Ectodermal cell (in vitro differentiated cells): ENCODE data around the gene CEP112.

ENCODE experiments used
- H3K27ac ChIP-seq: 2 replicates; pipeline ENCODE4 v1.7.0; 2013; ENCODE audit warnings: mild to moderate bottlenecking, low read depth, low read length; ENCODE audit not compliant: insufficient read depth, poor library complexity, severe bottlenecking
- H3K27me3 ChIP-seq: 2 replicates; pipeline ENCODE4 v1.7.0; 2013; ENCODE audit warnings: mild to moderate bottlenecking, low read length; ENCODE audit not compliant: insufficient read depth, control insufficient read depth, poor library complexity, severe bottlenecking
- H3K36me3 ChIP-seq: one replicate; pipeline ENCODE4 v1.7.0; 2013; ENCODE audit warnings: low read length; ENCODE audit not compliant: control insufficient read depth, insufficient read depth
- H3K4me1 ChIP-seq: one replicate; pipeline ENCODE4 v1.7.0; 2013; ENCODE audit warnings: low read length; ENCODE audit not compliant: control insufficient read depth, insufficient read depth
- H3K4me3 ChIP-seq: 2 replicates; pipeline ENCODE4 v1.7.0; 2013; ENCODE audit warnings: low read depth, low read length, control low read depth; ENCODE audit not compliant: insufficient read depth
- H3K9me3 ChIP-seq: 2 replicates; pipeline ENCODE4 v1.7.0; 2013; ENCODE audit warnings: mild to moderate bottlenecking, low read length, moderate library complexity; ENCODE audit not compliant: control insufficient read depth
- WGBS, 2 experiments: methylation state at CpG; one replicate each; pipeline ENCODE4 v1.1.7; 2013; ENCODE audit warnings: missing lambda C conversion rate in 2 of 2; 5-methylcytosine and 5-hydroxymethylcytosine counted together

Gene CEP112

GRCh38 chr17:66126231-66126630, 65.7 kb downstream of the CEP112 start:
- H3K27me3 ChIP-seq: no peaks in the 10 kb centered on the region

GRCh38 chr17:66123163-66123562, 68.8 kb downstream of the CEP112 start:
- H3K36me3 ChIP-seq: no peaks in the 10 kb centered on the region
- WGBS, 2 experiments: 88 to 89% methylated on average over 1 of the region's 1 CpG
- no peaks in the 10 kb centered on the region for H3K27me3 ChIP-seq
- no peaks in the 10 kb centered on the region for H3K4me1 ChIP-seq
- no peak overlapping the region for H3K27ac ChIP-seq
- no peaks in the 10 kb centered on the region for H3K9me3 ChIP-seq
- H3K4me3 ChIP-seq: no peak overlapping the region

More at GRCh38 chr17:66126231-66126630, 65.7 kb downstream of the CEP112 start:
- Histone ChIP-seq H3K27ac (no peak overlapping the region), H3K36me3 (no peaks in the 10 kb centered on the region), H3K4me1 (no peaks in the 10 kb centered on the region), H3K9me3 (no peaks in the 10 kb centered on the region), H3K4me3 (no peak overlapping the region)
- WGBS, 2 experiments: 90 to 98% methylated on average over 2 to 3 of the region's 5 CpGs

- H3K27me3 ChIP-seq: no peaks in the 10 kb centered on the region
- no peak overlapping the region for H3K27ac ChIP-seq
- H3K4me3 ChIP-seq: no peak overlapping the region
- no peaks in the 10 kb centered on the region for H3K4me1 ChIP-seq
- no peaks in the 10 kb centered on the region for H3K36me3 ChIP-seq
- 86 to 92% methylated on average over 2 of the region's 2 CpGs for WGBS, 2 experiments
- H3K9me3 ChIP-seq: no peaks in the 10 kb centered on the region
Observed at GRCh38 chr17:66115246-66115645, 76.7 kb downstream of the CEP112 start.

GRCh38 chr17:66114609-66115008, 77.3 kb downstream of the CEP112 start:
- Histone ChIP-seq H3K9me3 (no peaks in the 10 kb centered on the region), H3K27me3 (no peaks in the 10 kb centered on the region), H3K4me3 (no peak overlapping the region), H3K4me1 (no peaks in the 10 kb centered on the region), H3K27ac (no peak overlapping the region), H3K36me3 (no peaks in the 10 kb centered on the region)
- WGBS, 2 experiments: 92 to 96% methylated on average over 2 of the region's 2 CpGs

- no peak overlapping the region for H3K27ac ChIP-seq
- H3K27me3 ChIP-seq: no peaks in the 10 kb centered on the region
- H3K4me3 ChIP-seq: no peak overlapping the region
- H3K36me3 ChIP-seq: peaks cover 3% of the 10 kb centered on the region
- no peaks in the 10 kb centered on the region for H3K4me1 ChIP-seq
- no peaks in the 10 kb centered on the region for H3K9me3 ChIP-seq
Observed at GRCh38 chr17:66107731-66108130, 84.2 kb downstream of the CEP112 start.

- 95% methylated on average over 3 of the region's 3 CpGs for WGBS, 2 experiments
- no peaks in the 10 kb centered on the region for H3K36me3 ChIP-seq
Observed at GRCh38 chr17:66098040-66098439, 93.9 kb downstream of the CEP112 start.

GRCh38 chr17:66094727-66095126, 97.2 kb downstream of the CEP112 start:
- WGBS, 2 experiments: 93 to 98% methylated on average over 3 to 4 of the region's 4 CpGs

More at GRCh38 chr17:66098040-66098439, 93.9 kb downstream of the CEP112 start:
- no peak overlapping the region for H3K27ac ChIP-seq
- no peaks in the 10 kb centered on the region for H3K9me3 ChIP-seq
- no peaks in the 10 kb centered on the region for H3K27me3 ChIP-seq
- no peaks in the 10 kb centered on the region for H3K4me1 ChIP-seq
- H3K4me3 ChIP-seq: no peak overlapping the region

GRCh38 chr17:66091445-66092080, 100.4 kb downstream of the CEP112 start:
- Histone ChIP-seq H3K27ac (no peak overlapping the region), H3K9me3 (no peaks in the 10 kb centered on the region), H3K27me3 (no peaks in the 10 kb centered on the region), H3K4me3 (no peak overlapping the region), H3K4me1 (no peaks in the 10 kb centered on the region), H3K36me3 (no peaks in the 10 kb centered on the region)
- 100% methylated on average over 2 of the region's 3 CpGs for WGBS, 2 experiments

More at GRCh38 chr17:66094727-66095126, 97.2 kb downstream of the CEP112 start:
- Histone ChIP-seq H3K36me3 (no peaks in the 10 kb centered on the region), H3K27ac (no peak overlapping the region), H3K9me3 (no peaks in the 10 kb centered on the region), H3K4me3 (no peak overlapping the region), H3K4me1 (no peaks in the 10 kb centered on the region), H3K27me3 (no peaks in the 10 kb centered on the region)

GRCh38 chr17:66089764-66090163, 102.2 kb downstream of the CEP112 start:
- 100% methylated on average over 1 of the region's 1 CpG; no CpG with 5 or more reads in 1 of the 2 experiments for WGBS, 2 experiments
- no peaks in the 10 kb centered on the region for H3K36me3 ChIP-seq
- H3K4me1 ChIP-seq: no peaks in the 10 kb centered on the region
- H3K27ac ChIP-seq: no peak overlapping the region
- no peaks in the 10 kb centered on the region for H3K27me3 ChIP-seq
- H3K4me3 ChIP-seq: no peak overlapping the region
- no peaks in the 10 kb centered on the region for H3K9me3 ChIP-seq

- Histone ChIP-seq H3K36me3 (no peaks in the 10 kb centered on the region), H3K4me1 (no peaks in the 10 kb centered on the region), H3K27me3 (no peaks in the 10 kb centered on the region), H3K4me3 (no peak overlapping the region), H3K27ac (no peak overlapping the region), H3K9me3 (no peaks in the 10 kb centered on the region)
- WGBS, 2 experiments: 95 to 96% methylated on average over 4 of the region's 4 CpGs
Observed at GRCh38 chr17:66088173-66088572, 103.8 kb downstream of the CEP112 start.

GRCh38 chr17:66087073-66087472, 104.9 kb downstream of the CEP112 start:
- Histone ChIP-seq H3K4me1 (no peaks in the 10 kb centered on the region), H3K9me3 (no peaks in the 10 kb centered on the region), H3K36me3 (no peaks in the 10 kb centered on the region), H3K4me3 (no peak overlapping the region), H3K27ac (no peak overlapping the region), H3K27me3 (no peaks in the 10 kb centered on the region)
